GM11168 (cell line): ENCODE data around the gene MAPK12.

Source experiments
- in situ Hi-C: fragments of 300-500 bp; cut with MboI; formaldehyde crosslinking; loops from one replicate; pipeline ENCODE4 v1.12.0; 2022; ENCODE audit warnings: low sequenced_read_pairs; ENCODE audit not compliant: unreplicated experiment

Gene MAPK12

GRCh38 chr22:50256258-50256862 lies 5.1 kb downstream of the MAPK12 start:
- in situ Hi-C loops: loop anchor here (5.0 kb wide), 1 partner anchor 86 kb away; the partner anchor contains the start of gene PPP6R2

- in situ Hi-C loops: loop anchor here (5.0 kb wide), 1 partner anchor 87 kb away; the partner anchor contains the start of gene PPP6R2
Measured at GRCh38 chr22:50255607-50256006, 5.9 kb downstream of the MAPK12 start.

- in situ Hi-C loops: loop anchor here (5.0 kb wide), 1 partner anchor 87 kb away; the partner anchor contains the start of gene PPP6R2
Measured at GRCh38 chr22:50255099-50255498, 6.4 kb downstream of the MAPK12 start.

- in situ Hi-C loops: no loop called here
Measured at GRCh38 chr22:50253941-50254340, 7.5 kb downstream of the MAPK12 start.

- in situ Hi-C loops: no loop called here
Measured at GRCh38 chr22:50253046-50253915, 8.2 kb downstream of the MAPK12 start.

- in situ Hi-C loops: no loop called here
Measured at GRCh38 chr22:50252082-50253045, 9.1 kb downstream of the MAPK12 start.

- in situ Hi-C loops: no loop called here
Measured at GRCh38 chr22:50251477-50252081, 9.9 kb downstream of the MAPK12 start.

GRCh38 chr22:50250555-50251476 lies 10.7 kb downstream of the MAPK12 start, which contains the start of gene HDAC10:
HDAC10 (minus strand) TSS chr22:50251265; CDS start chr22:50251032, 233 bp downstream.
- in situ Hi-C loops: no loop called here

- in situ Hi-C loops: no loop called here
Measured at GRCh38 chr22:50250249-50250554, 11.3 kb downstream of the MAPK12 start.

GRCh38 chr22:50249341-50250248 lies 11.9 kb downstream of the MAPK12 start:
- in situ Hi-C loops: no loop called here

- in situ Hi-C loops: no loop called here
Measured at GRCh38 chr22:50248196-50249081, 13.0 kb downstream of the MAPK12 start.

- in situ Hi-C loops: no loop called here
Measured at GRCh38 chr22:50247748-50248147, 13.7 kb downstream of the MAPK12 start.

GRCh38 chr22:50246242-50247175 lies 15.0 kb downstream of the MAPK12 start:
- in situ Hi-C loops: no loop called here

- in situ Hi-C loops: no loop called here
Measured at GRCh38 chr22:50245214-50246072, 16.0 kb downstream of the MAPK12 start.
